Naive thymus-derived CD8-positive, alpha-beta T cell (primary cell): ENCODE results near the gene SOX5. TPM values are rescaled to one million over a fixed set of nuclear protein-coding genes. Genes with fewer than 3 reads are reported as not detected.

ENCODE experiments used
- ATAC-seq, 2 donors: fragments of 150-1000 bp; cut with Tn5 transposase in 1 of 2; sonication (Bioruptor Pico), chemical (Tn5 transposase) in 1 of 2; 1 replicate in 1 of 2; 2 replicates in 1 of 2; pipeline ENCODE4 v1.10.0; 2021; ENCODE audit warnings: mild to moderate bottlenecking in 2 of 2, moderate library complexity in 2 of 2
- POLR2A ChIA-PET: fragments of 350-600 bp; sonication (Branson Sonifier 250); formaldehyde crosslinking; loops from one replicate; lab custom pipeline; 2021; ENCODE audit warnings: antibody characterized with exemption; lab: Charles Lee
- DNase-seq, 10 donors: peaks; one replicate each; pipeline versions ENCODE4 v3.0.0 to v3.0.0-alpha.2; 2020 to 2022
- H3K27ac Mint-ChIP-seq, 10 donors: one replicate each; pipeline ENCODE4 v1.8.0; 2020 to 2022; ENCODE audit warnings: mild to moderate bottlenecking in 10 of 10, mixed read lengths in 10 of 10, moderate library complexity in 4 of 10, inconsistent platforms in 1 of 10
- H3K27me3 Mint-ChIP-seq, 5 donors: one replicate each; pipeline ENCODE4 v1.8.0; 2021 to 2022; ENCODE audit warnings: mixed read lengths in 5 of 5
- H3K36me3 Mint-ChIP-seq, 3 donors: one replicate each; pipeline ENCODE4 v1.8.0; 2020 to 2022; ENCODE audit warnings: mixed read lengths in 3 of 3, mild to moderate bottlenecking in 2 of 3, inconsistent platforms in 1 of 3
- H3K4me1 Mint-ChIP-seq, 4 donors: one replicate each; pipeline ENCODE4 v1.8.0; 2021 to 2022; ENCODE audit warnings: mixed read lengths in 4 of 4
- H3K4me3 Mint-ChIP-seq, 10 donors: one replicate each; pipeline ENCODE4 v1.8.0; 2020 to 2022; ENCODE audit warnings: mild to moderate bottlenecking in 10 of 10, mixed read lengths in 10 of 10, moderate library complexity in 6 of 10, inconsistent platforms in 1 of 10
- H3K9me3 Mint-ChIP-seq, 9 donors: one replicate each; pipeline ENCODE4 v1.8.0; 2020 to 2022; ENCODE audit warnings: mixed read lengths in 9 of 9, mild to moderate bottlenecking in 3 of 9, inconsistent platforms in 1 of 9, moderate library complexity in 1 of 9
- polyA plus RNA-seq, 3 donors: library from polyadenylated mRNA; unstranded; fragments of 300-500 nt; fragmentation: Illumina TruSeq; gene quantifications; one replicate each; pipeline ENCODE4 v1.2.3, GENCODE V29; 2021
- total RNA-seq, 8 experiments: library from RNA in 2 of 8; stranded (reverse) in 2 of 8; gene quantifications; one replicate each; pipeline ENCODE4 v1.2.3 and lab custom pipeline; 2021 to 2026

The SOX5 gene
- total and polyA plus RNA-seq, 5 experiments from 2014 or later: not detected

GRCh38 chr12:23816394-23816851 lies 133.0 kb downstream of the SOX5 start:
- Mint-ChIP-seq H3K9me3 (peaks cover 0 to 9% (median 2%) of the 10 kb centered on the region in 9 donors), H3K4me1 (no peaks in the 10 kb centered on the region), H3K4me3 (no peak overlapping the region), H3K27me3 (no peaks in the 10 kb centered on the region), H3K36me3 (peaks cover 0 to 5% (median 0%) of the 10 kb centered on the region in 3 donors), H3K27ac (no peak overlapping the region)
- POLR2A ChIA-PET: no interaction called here
- no peak for DNase-seq
- no peak for ATAC-seq

- Mint-ChIP-seq H3K36me3 (peaks cover 0 to 5% (median 0%) of the 10 kb centered on the region in 3 donors), H3K27ac (no peak overlapping the region), H3K9me3 (peaks cover 0 to 5% (median 0%) of the 10 kb centered on the region in 9 donors), H3K27me3 (no peaks in the 10 kb centered on the region), H3K4me1 (no peaks in the 10 kb centered on the region), H3K4me3 (no peak overlapping the region)
- no peak for DNase-seq
- POLR2A ChIA-PET: no interaction called here
- ATAC-seq: no peak
These were observed 133.7 kb downstream of the SOX5 start for GRCh38 chr12:23815810-23816209.

- no peak for ATAC-seq
- Mint-ChIP-seq H3K27ac (no peak overlapping the region), H3K36me3 (peaks cover 0 to 5% (median 0%) of the 10 kb centered on the region in 3 donors), H3K4me3 (no peak overlapping the region), H3K27me3 (no peaks in the 10 kb centered on the region), H3K9me3 (peaks cover 0 to 3% (median 0%) of the 10 kb centered on the region in 9 donors), H3K4me1 (no peaks in the 10 kb centered on the region)
- POLR2A ChIA-PET: no interaction called here
- DNase-seq: no peak
These were observed 136.3 kb downstream of the SOX5 start for GRCh38 chr12:23813206-23813605.

GRCh38 chr12:23810329-23810902 lies 139.1 kb downstream of the SOX5 start:
- DNase-seq (no peak), ATAC-seq (no peak)
- Mint-ChIP-seq H3K27ac (no peak overlapping the region), H3K27me3 (no peaks in the 10 kb centered on the region), H3K36me3 (peaks cover 0 to under 1% (median 0%) of the 10 kb centered on the region in 3 donors), H3K9me3 (peaks cover 0 to 4% (median 0%) of the 10 kb centered on the region in 9 donors), H3K4me1 (no peaks in the 10 kb centered on the region), H3K4me3 (no peak overlapping the region)
- POLR2A ChIA-PET: no interaction called here

- H3K36me3 Mint-ChIP-seq: no peaks in the 10 kb centered on the region
- H3K9me3 Mint-ChIP-seq: peaks cover 0 to 9% (median 1%) of the 10 kb centered on the region in 9 donors
- no peaks in the 10 kb centered on the region for H3K27me3 Mint-ChIP-seq
- POLR2A ChIA-PET: no interaction called here
- no peak overlapping the region for H3K4me3 Mint-ChIP-seq
- no peak for ATAC-seq
- DNase-seq: no peak
- H3K27ac Mint-ChIP-seq: no peak overlapping the region
- H3K4me1 Mint-ChIP-seq: no peaks in the 10 kb centered on the region
These were observed 145.9 kb downstream of the SOX5 start for GRCh38 chr12:23803540-23803939.

GRCh38 chr12:23795494-23795893 lies 154.0 kb downstream of the SOX5 start:
- no peak overlapping the region for H3K27ac Mint-ChIP-seq
- H3K27me3 Mint-ChIP-seq: no peaks in the 10 kb centered on the region
- H3K4me3 Mint-ChIP-seq: no peak overlapping the region
- H3K9me3 Mint-ChIP-seq: peaks cover 0 to 17% (median 5%) of the 10 kb centered on the region in 9 donors
- H3K4me1 Mint-ChIP-seq: no peaks in the 10 kb centered on the region
- ATAC-seq (no peak), DNase-seq (no peak)
- H3K36me3 Mint-ChIP-seq: no peaks in the 10 kb centered on the region
- POLR2A ChIA-PET: no interaction called here

GRCh38 chr12:23781118-23781517 lies 168.4 kb downstream of the SOX5 start:
- H3K4me1 Mint-ChIP-seq: no peaks in the 10 kb centered on the region

GRCh38 chr12:23775208-23775607 lies 174.3 kb downstream of the SOX5 start:
- no peaks in the 10 kb centered on the region for H3K27me3 Mint-ChIP-seq
- H3K36me3 Mint-ChIP-seq: no peaks in the 10 kb centered on the region
- H3K4me1 Mint-ChIP-seq: no peaks in the 10 kb centered on the region
- no peak for DNase-seq
- no peak for ATAC-seq
- no peak overlapping the region for H3K4me3 Mint-ChIP-seq
- H3K27ac Mint-ChIP-seq: no peak overlapping the region
- POLR2A ChIA-PET: no interaction called here
- H3K9me3 Mint-ChIP-seq: peaks cover 0 to 14% (median 3%) of the 10 kb centered on the region in 9 donors

More at GRCh38 chr12:23781118-23781517, 168.4 kb downstream of the SOX5 start:
- Mint-ChIP-seq H3K9me3 (peaks cover 0 to 27% (median 0%) of the 10 kb centered on the region in 9 donors), H3K27ac (no peak overlapping the region), H3K27me3 (no peaks in the 10 kb centered on the region), H3K4me3 (no peak overlapping the region), H3K36me3 (no peaks in the 10 kb centered on the region)
- ATAC-seq (no peak), DNase-seq (no peak)
- POLR2A ChIA-PET: no interaction called here

- DNase-seq (no peak), ATAC-seq (no peak)
- Mint-ChIP-seq H3K36me3 (no peaks in the 10 kb centered on the region), H3K4me3 (no peak overlapping the region), H3K4me1 (no peaks in the 10 kb centered on the region), H3K27ac (no peak overlapping the region), H3K9me3 (peaks cover 0 to 6% (median 0%) of the 10 kb centered on the region in 9 donors), H3K27me3 (no peaks in the 10 kb centered on the region)
- POLR2A ChIA-PET: no interaction called here
These were observed 178.1 kb downstream of the SOX5 start for GRCh38 chr12:23771240-23771949.

GRCh38 chr12:23770202-23770938 lies 179.1 kb downstream of the SOX5 start:
- Mint-ChIP-seq H3K4me3 (no peak overlapping the region), H3K27ac (no peak overlapping the region), H3K27me3 (no peaks in the 10 kb centered on the region), H3K36me3 (no peaks in the 10 kb centered on the region), H3K4me1 (no peaks in the 10 kb centered on the region), H3K9me3 (peaks cover 0 to 6% (median 0%) of the 10 kb centered on the region in 9 donors)
- ATAC-seq (no peak), DNase-seq (no peak)
- POLR2A ChIA-PET: interaction anchor here (0.6 kb wide), 1 partner anchor 159 kb away, joined by 3 read pairs; no protein-coding TSS in a partner anchor

GRCh38 chr12:23767834-23768233 lies 181.6 kb downstream of the SOX5 start:
- H3K27ac Mint-ChIP-seq: no peak overlapping the region
- no peak for ATAC-seq
- H3K9me3 Mint-ChIP-seq: peaks cover 0 to 3% (median 0%) of the 10 kb centered on the region in 9 donors
- H3K4me3 Mint-ChIP-seq: no peak overlapping the region
- POLR2A ChIA-PET: no interaction called here
- no peaks in the 10 kb centered on the region for H3K27me3 Mint-ChIP-seq
- no peaks in the 10 kb centered on the region for H3K36me3 Mint-ChIP-seq
- no peak for DNase-seq
- H3K4me1 Mint-ChIP-seq: no peaks in the 10 kb centered on the region

GRCh38 chr12:23763724-23764123 lies 185.7 kb downstream of the SOX5 start:
- H3K27ac Mint-ChIP-seq: no peak overlapping the region
- peaks cover 0 to 6% (median 0%) of the 10 kb centered on the region in 9 donors for H3K9me3 Mint-ChIP-seq
- H3K27me3 Mint-ChIP-seq: no peaks in the 10 kb centered on the region
- POLR2A ChIA-PET: no interaction called here
- no peak for DNase-seq
- H3K36me3 Mint-ChIP-seq: no peaks in the 10 kb centered on the region
- H3K4me1 Mint-ChIP-seq: no peaks in the 10 kb centered on the region
- ATAC-seq: no peak
- H3K4me3 Mint-ChIP-seq: no peak overlapping the region

- DNase-seq: no peak
- Mint-ChIP-seq H3K9me3 (peaks cover 0 to 6% (median 0%) of the 10 kb centered on the region in 9 donors), H3K4me3 (no peak overlapping the region), H3K36me3 (no peaks in the 10 kb centered on the region), H3K27ac (no peak overlapping the region), H3K4me1 (no peaks in the 10 kb centered on the region), H3K27me3 (no peaks in the 10 kb centered on the region)
- ATAC-seq: no peak
- POLR2A ChIA-PET: no interaction called here
These were observed 189.0 kb downstream of the SOX5 start for GRCh38 chr12:23760495-23760894.
